Endothelial cell of umbilical vein (primary cell): ENCODE measurements around the gene AACS. TPM values are rescaled to one million over a fixed set of nuclear protein-coding genes. Genes with fewer than 3 reads are reported as not detected.
"Not testable (repeated sequence)": the region's sequence is repeated elsewhere in the genome, so short reads cannot be mapped to it uniquely, and the experiment has no call there.

ENCODE experiments used
- BruUV-seq: library from RNA; stranded (reverse); fragments of 400-500 nt; replicated peaks from 2 replicates; lab custom pipeline; 2021; lab: Mats Ljungman, UMichigan
- CTCF ChIA-PET: fragments of 300-600, 350-600 bp; sonication (Branson Sonifier 250); formaldehyde crosslinking; loops from one replicate; lab custom pipeline; 2021; ENCODE audit warnings: antibody characterized with exemption, inconsistent platforms; lab: Charles Lee
- POLR2A ChIA-PET: fragments of 300-600, 350-600 bp; sonication (Branson Sonifier 250); formaldehyde crosslinking; loops from one replicate; lab custom pipeline; 2021; ENCODE audit warnings: antibody characterized with exemption, inconsistent platforms; lab: Charles Lee
- DNase-seq: peaks from one replicate; pipeline ENCODE4 v3.0.0-alpha.2; 2011; ENCODE audit warnings: low read depth, low spot score
- FAIRE-seq: peaks from 2 replicates; lab custom pipeline; 2011; peaks lifted over from hg19 to GRCh38; lab: Jason Lieb, UNC
- H2AFZ ChIP-seq: 2 replicates; pipeline ENCODE4 v1.6.0; 2012; ENCODE audit warnings: low read depth, low read length, control low read depth, inconsistent platforms
- H3K27ac ChIP-seq: 2 replicates; pipeline ENCODE4 v1.5.1; 2011; ENCODE audit warnings: low read depth, mild to moderate bottlenecking, control low read depth, low read length, moderate library complexity; ENCODE audit not compliant: insufficient read depth
- H3K27me3 ChIP-seq, 2 experiments: 2 replicates each; pipeline versions ENCODE4 v1.6.0 to v1.6.1; 2011; ENCODE audit warnings: low read length in 2 of 2, mixed read lengths in 1 of 2; ENCODE audit not compliant: control insufficient read depth in 2 of 2, insufficient read depth in 2 of 2
- H3K36me3 ChIP-seq, 2 experiments: 2 replicates in 1 of 2; 3 replicates in 1 of 2; pipeline ENCODE4 v1.5.1; 2011; ENCODE audit warnings: low read length in 2 of 2, mild to moderate bottlenecking in 1 of 2, moderate library complexity in 1 of 2; ENCODE audit not compliant: control insufficient read depth in 2 of 2, insufficient read depth in 2 of 2; ENCODE audit errors: extremely low read depth in 1 of 2
- H3K4me1 ChIP-seq: 3 replicates; pipeline ENCODE4 v1.5.1; 2011; ENCODE audit warnings: mild to moderate bottlenecking, low read length; ENCODE audit not compliant: control insufficient read depth, insufficient read depth; ENCODE audit errors: extremely low read depth
- H3K4me2 ChIP-seq: 2 replicates; pipeline ENCODE4 v1.6.1; 2011; ENCODE audit warnings: low read length, control low read depth, mixed read lengths; ENCODE audit not compliant: insufficient read depth
- H3K4me3 ChIP-seq, 3 experiments: fragments of 200-600 bp in 1 of 3; sonication (generic), shearing (Covaris generic) in 1 of 3; replicated peaks in 1 of 3; 2 replicates each; pipeline ENCODE4 v1.5.1; 2011 to 2016; ENCODE audit warnings: control low read depth in 3 of 3, low read length in 3 of 3, mild to moderate bottlenecking in 2 of 3, inconsistent platforms in 1 of 3, low read depth in 1 of 3, moderate library complexity in 1 of 3; ENCODE audit not compliant: insufficient read depth in 1 of 3
- H3K79me2 ChIP-seq: 2 replicates; pipeline ENCODE4 v1.6.0; 2012; ENCODE audit warnings: low read length, inconsistent platforms; ENCODE audit not compliant: control insufficient read depth, insufficient read depth
- H3K9ac ChIP-seq: replicated peaks from 2 replicates; pipeline ENCODE3; 2011; ENCODE audit warnings: low read length, control low read depth; ENCODE audit not compliant: insufficient read depth; ENCODE audit errors: extremely low read depth
- H3K9me1 ChIP-seq: replicated peaks from 3 replicates; pipeline ENCODE4 v1.6.0; 2011; ENCODE audit warnings: mild to moderate bottlenecking, low read length; ENCODE audit not compliant: control insufficient read depth, insufficient read depth; ENCODE audit errors: extremely low read depth
- H3K9me3 ChIP-seq: replicated peaks from 2 replicates; pipeline ENCODE4 v1.5.1; 2012; ENCODE audit warnings: low read length, inconsistent platforms; ENCODE audit not compliant: control insufficient read depth, insufficient read depth
- H4K20me1 ChIP-seq: replicated peaks from 2 replicates; pipeline ENCODE3; 2011; ENCODE audit warnings: mild to moderate bottlenecking, low read length; ENCODE audit not compliant: control insufficient read depth, insufficient read depth; ENCODE audit errors: extremely low read depth
- CTCF ChIP-seq, 2 donors: IDR thresholded peaks; 1 replicate in 1 of 2; 2 replicates in 1 of 2; pipeline ENCODE4 v1.5.1; 2011; ENCODE audit warnings: low read length in 2 of 2, mild to moderate bottlenecking in 2 of 2, moderate library complexity in 2 of 2, control low read depth in 1 of 2, inconsistent platforms in 1 of 2, low read depth in 1 of 2; ENCODE audit not compliant: insufficient read depth in 1 of 2; ENCODE audit errors: extremely low read depth in 1 of 2
- EZH2 ChIP-seq: IDR thresholded peaks from 2 replicates; pipeline ENCODE4 v1.6.1; 2012; ENCODE audit warnings: borderline replicate concordance, low read depth, mild to moderate bottlenecking, moderate library complexity, low read length, inconsistent platforms; ENCODE audit not compliant: severe bottlenecking
- FOS ChIP-seq: IDR thresholded peaks from 2 replicates; pipeline ENCODE4 v1.6.1; 2011; ENCODE audit warnings: mild to moderate bottlenecking, low read length, moderate library complexity, borderline replicate concordance; ENCODE audit not compliant: insufficient read depth
- GATA2 ChIP-seq: IDR thresholded peaks from 2 replicates; pipeline ENCODE4 v1.7.0; 2011; ENCODE audit warnings: low read depth, mild to moderate bottlenecking, moderate library complexity, mixed read lengths, low read length; ENCODE audit not compliant: insufficient read length, insufficient read depth
- JUN ChIP-seq: IDR thresholded peaks from 2 replicates; pipeline ENCODE4 v1.6.1; 2011; ENCODE audit warnings: borderline replicate concordance, low read depth; ENCODE audit not compliant: insufficient read length, insufficient read depth
- MAX ChIP-seq: IDR thresholded peaks from 2 replicates; pipeline ENCODE4 v1.6.1; 2011; ENCODE audit not compliant: insufficient read depth, insufficient read length
- MYC ChIP-seq: IDR thresholded peaks from one replicate; pipeline ENCODE4 v1.6.1; 2011; ENCODE audit warnings: mild to moderate bottlenecking, low read depth, low read length
- POLR2A ChIP-seq: IDR thresholded peaks from 2 replicates; pipeline ENCODE4 v1.6.1; 2012; ENCODE audit warnings: low read depth, mild to moderate bottlenecking, control low read depth, low read length
- POLR2AphosphoS5 ChIP-seq: IDR thresholded peaks from 2 replicates; pipeline ENCODE4 v1.6.1; 2012; ENCODE audit warnings: low read depth, mild to moderate bottlenecking, control low read depth, low read length, moderate library complexity; ENCODE audit not compliant: insufficient read depth
- dilution Hi-C: fragments of 300-500 bp; cut with MboI; formaldehyde crosslinking; loops from one replicate; pipeline ENCODE4 v1.15.0; 2019; ENCODE audit warnings: low sequenced_read_pairs; ENCODE audit not compliant: extremely low pct_ligation_motif_present
- intact Hi-C: fragments of 100-400 bp; cut with micrococcal nuclease; formaldehyde crosslinking; loops from one replicate; pipeline ENCODE4 v1.10.0; 2022
- polyA plus RNA-seq, 4 experiments: library from polyadenylated mRNA; depleted of rRNA in 3 of 4; stranded (reverse) in 3 of 4; unstranded in 1 of 4; fragments of >200 nt; gene quantifications; 2 replicates each; pipeline versions ENCODE4 v1.2.1 to v1.2.3, GENCODE V29; 2011 to 2012; ENCODE audit warnings: missing spikeins in 1 of 4
- total RNA-seq: library from RNA; stranded (reverse); gene quantifications from 2 replicates; pipeline ENCODE4 v1.2.3, GENCODE V29; 2021

Gene AACS
- total and polyA plus RNA-seq, 2 donors (not counting 3 experiments of a cell fraction or from before 2014, with no cell fraction given): 34.7 to 40.3 TPM

- FAIRE-seq (no peak), DNase-seq (no peak)
- ChIA-PET CTCF (no interaction called here), POLR2A (no interaction called here)
- no peak overlapping the region for H3K4me3 ChIP-seq
- H3K9me3 ChIP-seq: no peaks in the 10 kb centered on the region
- TF ChIP-seq JUN: no peak
- no peak for TF ChIP-seq MAX
- no peak for TF ChIP-seq GATA2
- TF ChIP-seq POLR2A: no peak
- no peak for TF ChIP-seq CTCF (IDR thresholded peaks at IDR 0.05; ENCODE audit: extremely low read depth in 1 of 2, insufficient read depth in 1 of 2, low read depth in 1 of 2, low read length in 2 of 2)
- TF ChIP-seq FOS: no peak
- TF ChIP-seq POLR2AphosphoS5: no peak
- no peak for TF ChIP-seq MYC
- no peak for TF ChIP-seq EZH2
- no peak overlapping the region for H2AFZ ChIP-seq
- peaks cover 0 to 23% of the 10 kb centered on the region in 2 experiments for H3K36me3 ChIP-seq
- no peaks in the 10 kb centered on the region for H3K27me3 ChIP-seq
- no peak overlapping the region for H3K4me2 ChIP-seq
- dilution Hi-C loops (no loop called here), intact Hi-C loops (no loop called here)
- H3K79me2 ChIP-seq: no peaks in the 10 kb centered on the region
- H4K20me1 ChIP-seq: no peaks in the 10 kb centered on the region
- no peak overlapping the region for H3K9ac ChIP-seq
- no peak overlapping the region for H3K27ac ChIP-seq
- H3K4me1 ChIP-seq: no peaks in the 10 kb centered on the region
- BruUV-seq: no TSS peak
- H3K9me1 ChIP-seq: no peaks in the 10 kb centered on the region
These were observed 17.8 kb downstream of the AACS start for GRCh38 chr12:125083072-125083471.

GRCh38 chr12:125088199-125088598, 23.0 kb downstream of the AACS start:
- H3K4me3 ChIP-seq, BruUV-seq, H3K4me2 ChIP-seq, H3K27me3 ChIP-seq, DNase-seq, CTCF ChIA-PET, H3K9me1 ChIP-seq, FAIRE-seq, H4K20me1 ChIP-seq, H3K27ac ChIP-seq, H3K9ac ChIP-seq, H3K9me3 ChIP-seq, H3K4me1 ChIP-seq, intact Hi-C loops, POLR2A ChIA-PET, H2AFZ ChIP-seq, H3K79me2 ChIP-seq, dilution Hi-C loops: not testable (repeated sequence)
- peaks cover 3 to 33% of the 10 kb centered on the region in 2 experiments for H3K36me3 ChIP-seq
